GM23248 (cell line): ENCODE results near the gene ATP5ME.

ENCODE experiments used
- EZH2 ChIP-seq: fragments of 200-600 bp; sonication (generic); IDR thresholded peaks from 2 replicates; pipeline ENCODE4 v1.6.1; 2018; ENCODE audit warnings: antibody characterized with exemption, mild to moderate bottlenecking; ENCODE audit not compliant: insufficient read depth, poor library complexity, severe bottlenecking
- EZH2phosphoT487 ChIP-seq: fragments of 200-600 bp; sonication (generic); IDR thresholded peaks from 2 replicates; pipeline ENCODE4 v1.6.1; 2018; ENCODE audit warnings: antibody characterized with exemption, moderate library complexity, mild to moderate bottlenecking, low read depth; ENCODE audit not compliant: insufficient read depth

DNA sequence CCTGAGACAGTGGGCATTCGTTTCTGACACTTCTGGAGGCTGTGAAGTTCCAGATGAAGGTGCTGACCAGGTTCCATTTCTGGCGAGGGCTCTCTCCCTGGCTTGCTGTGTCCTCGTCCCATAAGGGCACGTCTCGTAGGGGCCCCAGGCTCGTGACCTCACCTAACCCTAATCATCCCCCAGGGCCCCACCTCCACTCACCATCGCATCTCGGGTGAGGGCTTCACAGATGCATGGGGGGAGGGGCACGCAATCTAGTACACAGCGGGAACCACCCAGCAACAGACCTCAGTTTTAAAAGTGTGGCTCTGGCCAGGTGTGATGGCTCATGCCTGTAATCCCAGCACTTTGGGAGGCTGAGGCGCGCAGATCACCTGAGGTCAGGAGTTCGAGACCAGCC, 26.6 kb downstream of the ATP5ME start:
- TF ChIP-seq EZH2, result no peak
- no peak for TF ChIP-seq EZH2phosphoT487
